HG03457 (cell line): ENCODE measurements around the gene DPF3.

ENCODE experiments used
- ATAC-seq: cut with Tn5 transposase; IDR thresholded peaks from one replicate; pipeline ENCODE4 v1.9.1; 2021; ENCODE audit warnings: moderate number of reproducible peaks; ENCODE audit not compliant: unreplicated experiment

DPF3 gene

GRCh38 chr14:72904840-72905561 is 11.1 kb upstream of the DPF3 start:
- ATAC-seq: no peak

DNA sequence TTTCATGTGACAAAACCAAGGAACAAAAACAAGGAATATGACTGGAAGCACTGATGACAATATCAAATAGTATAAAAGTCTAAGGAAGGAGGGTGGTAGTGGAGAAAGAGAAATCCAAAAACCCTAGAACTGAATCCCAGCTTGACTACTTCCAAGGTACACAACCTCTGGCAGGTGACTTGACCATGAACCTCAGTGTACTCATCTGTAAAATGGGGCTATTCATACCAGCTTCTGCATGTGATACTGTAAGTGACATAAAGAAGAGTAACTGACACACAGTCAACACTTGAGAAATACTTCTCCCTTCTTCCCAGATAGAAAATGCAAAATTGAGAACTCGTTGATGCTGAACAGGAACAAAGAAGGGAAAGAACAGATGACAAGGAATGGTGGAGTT is 10.3 kb upstream of the DPF3 start:
- ATAC-seq: no peak

- ATAC-seq: no peak
Observed at GRCh38 chr14:72903716-72904115, 9.8 kb upstream of the DPF3 start.

- no peak for ATAC-seq
Observed at GRCh38 chr14:72902801-72903530, 9.1 kb upstream of the DPF3 start.

DNA sequence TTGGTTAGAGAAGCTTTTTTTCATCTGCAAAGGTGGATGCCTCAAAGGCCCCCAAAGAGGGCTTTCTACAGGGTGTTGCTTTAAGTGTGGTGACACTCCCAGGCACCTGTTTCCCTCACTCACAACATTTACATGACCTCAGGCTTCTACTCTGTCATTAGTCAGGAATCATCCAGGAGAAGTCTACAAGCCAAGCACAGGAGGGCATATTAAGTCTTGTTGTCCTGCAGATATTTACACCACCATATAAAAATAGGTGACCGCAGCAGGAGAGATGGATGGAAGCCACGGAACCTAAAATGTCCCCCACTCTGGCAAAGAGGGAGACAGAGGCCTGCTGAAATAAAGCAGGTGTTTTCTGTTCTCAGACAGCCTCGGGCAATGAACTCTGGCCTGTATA is 7.5 kb upstream of the DPF3 start:
- no peak for ATAC-seq

GRCh38 chr14:72898448-72898847 is 4.5 kb upstream of the DPF3 start:
- ATAC-seq: no peak

GRCh38 chr14:72894623-72895378 is 900 bp upstream of the DPF3 start:
- no peak for ATAC-seq

DNA sequence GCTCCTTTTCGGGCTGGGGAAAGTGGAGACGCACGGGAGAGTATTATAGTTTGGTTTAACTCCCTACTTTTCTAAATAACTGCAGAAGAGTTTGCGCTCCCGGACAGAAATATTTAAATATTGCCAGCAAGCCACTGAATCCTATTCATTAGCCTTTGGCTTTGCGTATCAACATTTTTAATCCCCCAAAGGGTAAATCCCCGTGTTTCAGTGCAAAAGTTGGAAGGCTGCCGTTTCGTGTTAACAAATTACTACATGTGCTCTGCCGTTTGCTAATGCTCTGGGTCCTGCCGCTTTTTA is 372 bp upstream of the DPF3 start:
- no peak for ATAC-seq

GRCh38 chr14:72892879-72893635 is 844 bp downstream of the DPF3 start:
- ATAC-seq: no peak

DNA sequence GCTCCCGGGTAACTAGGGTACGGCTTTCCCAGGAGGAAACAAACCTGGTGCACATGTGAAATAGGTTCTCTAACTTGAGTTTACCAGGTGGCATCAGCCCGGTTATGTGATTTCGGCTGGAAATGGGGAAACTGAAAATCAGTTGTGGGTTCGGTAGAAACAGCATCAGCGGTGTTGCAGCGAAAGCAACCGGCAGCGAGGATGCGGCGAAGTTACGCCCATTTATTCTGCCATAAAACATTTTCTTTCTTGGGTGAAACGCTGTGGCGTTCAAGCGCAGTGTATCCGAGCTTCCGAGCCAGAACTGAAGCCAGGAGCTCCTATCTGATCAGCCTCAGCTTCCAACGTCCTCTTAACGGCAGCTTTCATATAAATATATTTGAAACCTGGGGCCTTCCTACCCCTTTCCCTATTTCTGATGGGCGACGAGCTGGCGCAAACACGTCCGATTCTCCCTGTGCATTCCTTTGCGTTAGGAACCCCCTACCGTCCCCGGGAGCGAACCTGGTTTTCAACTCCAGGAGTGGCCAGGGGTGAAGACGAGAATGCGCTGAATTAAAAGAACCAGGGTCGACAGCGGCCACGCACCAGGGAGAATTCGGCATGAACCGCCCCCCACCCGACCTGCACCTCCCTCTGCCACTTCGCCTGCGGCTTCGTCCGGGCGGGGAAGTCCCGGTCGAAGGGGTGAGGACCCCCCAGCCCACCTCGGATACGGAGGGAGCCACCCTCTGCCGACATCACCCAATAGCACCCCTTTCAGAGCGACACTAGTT is 1.6 kb downstream of the DPF3 start:
- no peak for ATAC-seq

GRCh38 chr14:72891666-72892102 is 2.2 kb downstream of the DPF3 start:
- no peak for ATAC-seq

DNA sequence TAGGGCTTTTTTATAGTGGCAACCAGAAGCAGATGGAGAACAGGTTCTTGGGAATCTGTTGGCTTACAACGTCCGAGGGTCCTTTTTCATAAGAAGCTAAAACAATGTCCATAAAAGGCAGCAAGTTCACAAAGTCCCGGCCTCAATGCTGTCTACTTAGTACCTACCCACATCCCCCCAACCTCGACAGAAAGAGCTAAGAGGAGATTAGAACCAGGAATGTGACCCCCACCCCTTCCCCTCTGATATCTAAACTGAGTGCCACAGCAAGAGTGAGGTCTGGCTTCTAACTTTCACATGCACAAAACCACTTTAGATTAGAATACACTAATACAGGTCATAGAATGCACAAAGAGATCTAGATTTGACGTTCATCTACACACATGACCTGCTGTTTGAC is 4.5 kb downstream of the DPF3 start:
- ATAC-seq: no peak

DNA sequence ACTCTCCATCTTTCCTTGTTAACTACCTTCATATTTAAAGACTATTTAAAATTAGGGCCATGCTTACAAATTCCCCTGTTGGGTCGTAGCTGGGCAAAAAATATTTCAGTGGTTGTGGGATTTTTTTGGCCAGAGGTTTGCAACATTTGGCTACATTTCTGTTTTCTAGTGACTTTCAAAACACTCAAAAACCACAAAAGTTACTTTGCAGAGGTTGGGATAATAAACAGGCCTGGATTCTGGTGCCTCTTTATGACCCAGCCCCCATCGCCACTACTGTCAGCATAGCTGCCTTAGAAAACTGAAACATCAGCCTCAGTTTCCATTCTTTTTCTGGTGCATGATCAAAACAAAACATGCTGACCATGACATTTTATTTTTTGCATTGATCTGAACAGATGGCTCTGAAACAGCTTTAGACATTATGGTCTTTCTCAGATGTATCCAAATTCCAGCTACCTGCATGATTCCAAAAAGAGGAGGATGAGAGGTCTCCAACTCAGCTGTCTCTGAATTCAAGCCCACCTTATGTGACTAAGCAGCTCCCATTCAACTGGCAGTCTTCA is 5.2 kb downstream of the DPF3 start:
- ATAC-seq: no peak

DNA sequence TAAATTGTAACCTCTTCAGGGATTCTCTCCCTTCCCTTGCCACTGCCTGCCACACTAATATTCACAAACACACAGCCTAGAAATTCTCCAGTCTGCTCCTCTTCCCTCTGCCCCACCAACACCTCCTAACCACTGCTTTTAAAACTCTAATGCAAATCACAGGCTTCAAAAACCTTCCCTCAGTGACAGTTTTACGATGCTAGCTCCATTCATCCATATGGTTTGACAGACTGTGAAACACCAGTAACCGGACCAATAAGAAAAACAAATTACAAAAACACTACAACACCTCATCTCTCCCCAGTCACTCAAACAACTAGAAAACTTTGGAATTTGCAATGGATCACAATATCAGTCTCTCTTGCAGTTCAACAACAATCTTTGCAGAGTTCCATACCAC is 5.7 kb downstream of the DPF3 start:
- no peak for ATAC-seq

- no peak for ATAC-seq
Observed at GRCh38 chr14:72887514-72887913, 6.4 kb downstream of the DPF3 start.

DNA sequence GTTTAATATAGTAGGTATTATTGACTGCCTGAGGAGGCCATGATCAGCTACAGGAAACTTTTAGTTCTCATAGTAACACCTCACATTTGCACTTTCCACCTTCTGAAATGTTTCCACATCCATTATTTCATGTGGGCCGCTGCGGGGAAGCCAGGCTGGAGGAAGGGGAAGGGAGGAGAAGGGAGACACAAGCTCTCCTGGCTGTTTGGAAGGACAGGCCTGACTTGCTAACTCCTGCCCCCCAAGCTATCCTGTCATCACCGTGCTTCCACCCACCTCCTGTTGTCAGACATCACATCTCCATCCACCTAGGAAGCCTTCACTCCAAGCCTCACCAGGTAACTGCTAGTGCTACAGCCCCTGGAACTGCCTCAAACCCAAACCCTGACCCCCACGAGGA is 9.5 kb downstream of the DPF3 start:
- no peak for ATAC-seq

DNA sequence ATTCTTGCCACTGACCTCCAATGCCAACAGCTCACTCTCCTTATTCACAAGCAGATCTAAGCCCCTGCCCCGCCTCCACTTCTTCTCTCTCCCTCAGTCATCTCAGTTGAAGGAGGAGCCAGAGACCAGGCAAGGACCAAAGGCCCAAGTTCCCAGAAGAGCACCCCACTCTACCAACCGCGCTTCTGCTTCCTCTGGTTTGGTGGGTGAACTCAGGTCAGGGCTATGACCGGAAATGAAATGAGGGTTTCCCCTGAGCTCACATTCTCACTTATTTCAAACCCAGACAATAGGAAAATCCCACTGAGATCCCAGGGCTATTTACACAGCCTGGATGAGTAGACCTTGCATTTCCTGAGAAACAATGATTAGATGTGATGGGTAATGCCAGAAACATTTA is 9.9 kb downstream of the DPF3 start:
- no peak for ATAC-seq

GRCh38 chr14:72883109-72883508 is 10.8 kb downstream of the DPF3 start:
- ATAC-seq: no peak

GRCh38 chr14:72882463-72882862 is 11.4 kb downstream of the DPF3 start:
- no peak for ATAC-seq

DNA sequence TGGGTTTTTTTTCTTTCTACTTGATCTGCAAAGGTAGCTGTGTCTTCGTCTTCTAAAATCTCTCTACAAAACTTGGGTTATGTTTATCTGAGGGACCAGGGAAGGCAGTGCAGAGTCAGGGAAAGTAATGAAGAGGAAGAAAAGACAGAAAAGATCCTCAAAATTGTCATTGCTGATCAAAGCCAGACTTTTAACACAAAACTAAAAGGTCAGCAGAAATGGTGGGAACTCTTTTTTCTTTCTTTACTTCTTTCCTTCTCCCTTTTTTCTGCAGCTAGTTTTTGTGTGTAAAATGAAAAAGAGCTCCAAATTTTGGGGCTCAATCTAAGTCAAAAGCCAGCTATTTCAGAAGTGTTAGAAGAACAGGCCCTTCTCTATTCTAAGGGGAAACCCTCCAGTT is 11.9 kb downstream of the DPF3 start:
- no peak for ATAC-seq
